AG04450 (cell line): ENCODE data around the gene RNF8. TPM values are rescaled to one million over a fixed set of nuclear protein-coding genes. Genes with fewer than 3 reads are reported as not detected.
"Not testable (repeated sequence)": the region's sequence is repeated elsewhere in the genome, so short reads cannot be mapped to it uniquely, and the experiment has no call there.

Experiments
- CTCF ChIA-PET: fragments of 300-600, 350-600 bp; formaldehyde crosslinking; extraction: SDS; loops from one replicate; lab custom pipeline; 2022; ENCODE audit warnings: antibody characterized with exemption, inconsistent platforms; lab: Charles Lee
- POLR2A ChIA-PET: fragments of 350-600 bp; formaldehyde crosslinking; extraction: SDS; loops from one replicate; lab custom pipeline; 2021; ENCODE audit warnings: antibody characterized with exemption, inconsistent platforms; lab: Yijun Ruan, JAX
- DNase-seq: peaks from one replicate; pipeline ENCODE4 v3.0.0-alpha.2; 2011; ENCODE audit warnings: low read depth, low spot score
- H3K27ac ChIP-seq: one replicate; pipeline ENCODE4 v1.5.1; 2012; ENCODE audit warnings: low read depth, low read length, control low read depth
- H3K27me3 ChIP-seq: one replicate; pipeline ENCODE4 v1.6.0; 2012; ENCODE audit warnings: low read length; ENCODE audit not compliant: control insufficient read depth, insufficient read depth
- H3K4me3 ChIP-seq: 2 replicates; pipeline ENCODE4 v1.5.1; 2011; ENCODE audit warnings: mild to moderate bottlenecking, low read depth, low read length, control low read depth
- H3K9me3 ChIP-seq: 2 replicates; pipeline ENCODE4 v1.5.1; 2012; ENCODE audit warnings: low read length; ENCODE audit not compliant: control insufficient read depth, insufficient read depth
- CTCF ChIP-seq: IDR thresholded peaks from 2 replicates; pipeline ENCODE4 v1.5.1; 2011; ENCODE audit warnings: low read depth, low read length, control low read depth, inconsistent platforms
- polyA plus RNA-seq: library from polyadenylated mRNA; depleted of rRNA; stranded (reverse); fragments of >200 nt; gene quantifications from 2 replicates; pipeline ENCODE4 v1.2.3, GENCODE V29; 2011

Gene RNF8
- polyA plus RNA-seq, 1 experiment: 26.3 TPM

GRCh38 chr6:37392821-37393220 lies 39.0 kb downstream of the RNF8 start:
- CTCF ChIA-PET: interaction anchor here (1.0 kb wide), 1 partner anchor 11 kb away, joined by 4 read pairs; no protein-coding TSS in a partner anchor
- H3K9me3 ChIP-seq: no peaks in the 10 kb centered on the region

GRCh38 chr6:37393381-37393929 lies 39.7 kb downstream of the RNF8 start:
- DNase-seq: no peak
- POLR2A ChIA-PET: no interaction called here
- H3K27ac ChIP-seq: no peak overlapping the region
- H3K27me3 ChIP-seq: no peaks in the 10 kb centered on the region
- no peak overlapping the region for H3K4me3 ChIP-seq
- TF ChIP-seq CTCF: no peak
- H3K9me3 ChIP-seq: no peaks in the 10 kb centered on the region
- CTCF ChIA-PET: interaction anchor here (1.0 kb wide), 1 partner anchor 12 kb away, joined by 4 read pairs; no protein-coding TSS in a partner anchor

More at GRCh38 chr6:37392821-37393220, 39.0 kb downstream of the RNF8 start:
- Histone ChIP-seq H3K27me3 (no peaks in the 10 kb centered on the region), H3K4me3 (no peak overlapping the region), H3K27ac (no peak overlapping the region)
- TF ChIP-seq CTCF: no peak
- POLR2A ChIA-PET: no interaction called here
- no peak for DNase-seq

GRCh38 chr6:37396571-37397180 lies 42.9 kb downstream of the RNF8 start:
- POLR2A ChIA-PET: no interaction called here
- no peak for TF ChIP-seq CTCF
- CTCF ChIA-PET: no interaction called here

GRCh38 chr6:37399131-37399530 lies 45.3 kb downstream of the RNF8 start:
- Histone ChIP-seq H3K27me3 (peaks cover 6% of the 10 kb centered on the region), H3K27ac (no peak overlapping the region), H3K4me3 (no peak overlapping the region), H3K9me3 (no peaks in the 10 kb centered on the region)
- no peak for DNase-seq
- no peak for TF ChIP-seq CTCF
- ChIA-PET CTCF (no interaction called here), POLR2A (no interaction called here)

More at GRCh38 chr6:37396571-37397180, 42.9 kb downstream of the RNF8 start:
- Histone ChIP-seq H3K9me3 (no peaks in the 10 kb centered on the region), H3K4me3 (no peak overlapping the region), H3K27ac (no peak overlapping the region), H3K27me3 (peaks cover 6% of the 10 kb centered on the region)
- no peak for DNase-seq

- no peak for DNase-seq
- Histone ChIP-seq H3K9me3 (no peaks in the 10 kb centered on the region), H3K27me3 (peaks cover 6% of the 10 kb centered on the region), H3K27ac (no peak overlapping the region), H3K4me3 (no peak overlapping the region)
- CTCF ChIA-PET: no interaction called here
- no peak for TF ChIP-seq CTCF
- POLR2A ChIA-PET: no interaction called here
These were observed 46.2 kb downstream of the RNF8 start for GRCh38 chr6:37399795-37400490.

GRCh38 chr6:37401658-37402057 lies 47.9 kb downstream of the RNF8 start:
- DNase-seq, CTCF ChIA-PET, H3K27me3 ChIP-seq, H3K9me3 ChIP-seq, H3K27ac ChIP-seq, POLR2A ChIA-PET, H3K4me3 ChIP-seq: not testable (repeated sequence)
